SK-N-MC (cell line): ENCODE measurements around the gene TXNL1.

Source experiments
- EZH2 ChIP-seq: fragments of 200-600 bp; sonication (generic); IDR thresholded peaks from one replicate; pipeline ENCODE4 v1.6.1; 2017; ENCODE audit warnings: antibody characterized with exemption
- FOXP2 ChIP-seq: optimal IDR thresholded peaks from 2 replicates; pipeline ENCODE3; 2011; ENCODE audit warnings: mild to moderate bottlenecking, moderate library complexity; ENCODE audit not compliant: insufficient read depth; ENCODE audit errors: extremely low read length, control extremely low read depth
- POLR2AphosphoS5 ChIP-seq: IDR thresholded peaks from 2 replicates; pipeline ENCODE4 v1.6.1; 2012; ENCODE audit warnings: mild to moderate bottlenecking, low read depth, low read length, borderline replicate concordance

DNA sequence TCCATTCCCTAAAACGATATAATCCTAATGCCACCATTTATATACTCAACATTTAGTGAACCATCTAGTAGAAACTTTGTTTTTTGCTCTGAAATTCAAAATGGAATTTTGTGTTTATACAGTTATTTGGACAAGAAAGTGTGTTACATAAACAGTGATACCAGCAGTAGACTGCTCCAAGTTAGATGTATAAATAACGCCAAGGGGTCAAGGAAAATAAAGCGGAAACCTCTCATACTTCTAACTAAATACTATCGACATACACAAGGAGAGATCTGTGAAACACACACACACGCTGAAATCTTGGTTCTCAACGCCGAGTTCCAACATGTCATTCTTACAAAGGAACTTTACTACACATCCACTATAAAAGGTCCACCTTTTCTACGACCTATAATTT lies 1.2 kb downstream of the TXNL1 start:
- TF ChIP-seq FOXP2, result no peak
- no peak for TF ChIP-seq POLR2AphosphoS5
- no peak for TF ChIP-seq EZH2
